Gastrocnemius medialis (tissue), 4 donors: ENCODE results near the gene MARCHF3.

Source experiments
- POLR2A ChIP-seq, 2 donors: fragments of 450-650 bp; IDR thresholded peaks; one replicate each; pipeline ENCODE4 v1.6.1; 2017; ENCODE audit warnings: antibody characterized with exemption in 2 of 2, mild to moderate bottlenecking in 2 of 2, moderate library complexity in 2 of 2
- TF ChIP-seq, protein P1 (sequence below), 5 experiments: fragments of 450-650 bp in 3 of 5; fragments of 200-600 bp in 2 of 5; sonication (generic) in 2 of 5; IDR thresholded peaks in 4 of 5; conservative IDR thresholded peaks in 1 of 5; 1 replicate in 4 of 5; 2 replicates in 1 of 5; pipeline ENCODE4 v1.5.1; 2016 to 2019; ENCODE audit warnings: antibody characterized with exemption in 5 of 5, mild to moderate bottlenecking in 3 of 5, moderate library complexity in 3 of 5

DNA sequence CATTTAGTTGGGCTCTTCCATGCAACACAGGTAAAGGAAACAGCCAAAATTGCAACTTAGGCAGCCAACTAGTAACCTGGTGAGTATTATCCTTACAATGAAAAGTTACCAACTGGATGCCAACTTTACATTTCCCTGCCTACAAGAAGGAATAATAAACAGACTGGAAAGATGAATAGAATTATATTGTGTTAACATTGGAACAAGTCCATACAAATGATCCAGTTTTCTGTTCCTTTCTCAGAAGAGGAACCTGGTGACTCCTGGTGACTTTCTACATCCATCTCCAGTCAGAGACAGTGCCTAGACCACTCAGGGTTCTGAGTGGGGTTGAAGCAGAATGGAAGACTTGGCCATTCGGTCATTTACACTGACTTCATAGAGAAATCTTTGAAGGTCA lies 20.6 kb downstream of the MARCHF3 start:
- TF ChIP-seq, protein P1, sequence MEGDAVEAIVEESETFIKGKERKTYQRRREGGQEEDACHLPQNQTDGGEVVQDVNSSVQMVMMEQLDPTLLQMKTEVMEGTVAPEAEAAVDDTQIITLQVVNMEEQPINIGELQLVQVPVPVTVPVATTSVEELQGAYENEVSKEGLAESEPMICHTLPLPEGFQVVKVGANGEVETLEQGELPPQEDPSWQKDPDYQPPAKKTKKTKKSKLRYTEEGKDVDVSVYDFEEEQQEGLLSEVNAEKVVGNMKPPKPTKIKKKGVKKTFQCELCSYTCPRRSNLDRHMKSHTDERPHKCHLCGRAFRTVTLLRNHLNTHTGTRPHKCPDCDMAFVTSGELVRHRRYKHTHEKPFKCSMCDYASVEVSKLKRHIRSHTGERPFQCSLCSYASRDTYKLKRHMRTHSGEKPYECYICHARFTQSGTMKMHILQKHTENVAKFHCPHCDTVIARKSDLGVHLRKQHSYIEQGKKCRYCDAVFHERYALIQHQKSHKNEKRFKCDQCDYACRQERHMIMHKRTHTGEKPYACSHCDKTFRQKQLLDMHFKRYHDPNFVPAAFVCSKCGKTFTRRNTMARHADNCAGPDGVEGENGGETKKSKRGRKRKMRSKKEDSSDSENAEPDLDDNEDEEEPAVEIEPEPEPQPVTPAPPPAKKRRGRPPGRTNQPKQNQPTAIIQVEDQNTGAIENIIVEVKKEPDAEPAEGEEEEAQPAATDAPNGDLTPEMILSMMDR (IDR thresholded peaks at IDR 0.05 in 4 of 5, conservative IDR thresholded peaks at IDR 0.05 in 1 of 5), result no peak
- TF ChIP-seq POLR2A (IDR thresholded peaks at IDR 0.05), result no peak
